ENCODE data around the gene OR5K4.
"Not testable (repeated sequence)": the region's sequence is repeated elsewhere in the genome, so short reads cannot be mapped to it uniquely, and the experiment has no call there.

OR5K4 gene

DNA sequence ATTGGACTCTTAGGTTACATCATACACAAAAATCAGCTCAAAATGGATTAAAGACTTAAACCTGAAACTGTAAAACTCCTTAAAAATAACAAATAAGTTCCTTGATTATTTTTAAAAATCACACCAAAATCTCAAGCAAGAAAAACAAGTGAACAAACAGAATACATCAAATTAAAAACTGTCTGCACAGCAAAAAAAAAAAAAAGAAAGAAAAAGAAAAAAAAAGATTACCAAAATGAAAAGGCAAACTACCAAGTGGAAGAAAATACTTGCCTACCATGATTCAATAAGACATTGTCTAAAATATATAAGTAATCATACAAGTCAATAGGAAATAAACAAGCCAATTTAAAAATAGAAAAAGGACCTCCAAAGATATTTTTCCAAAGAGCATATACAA, 17.5 kb downstream of the OR5K4 start:
- no peak for DNase-seq (ENCODE audit: low read depth in 2 of 2)

DNA sequence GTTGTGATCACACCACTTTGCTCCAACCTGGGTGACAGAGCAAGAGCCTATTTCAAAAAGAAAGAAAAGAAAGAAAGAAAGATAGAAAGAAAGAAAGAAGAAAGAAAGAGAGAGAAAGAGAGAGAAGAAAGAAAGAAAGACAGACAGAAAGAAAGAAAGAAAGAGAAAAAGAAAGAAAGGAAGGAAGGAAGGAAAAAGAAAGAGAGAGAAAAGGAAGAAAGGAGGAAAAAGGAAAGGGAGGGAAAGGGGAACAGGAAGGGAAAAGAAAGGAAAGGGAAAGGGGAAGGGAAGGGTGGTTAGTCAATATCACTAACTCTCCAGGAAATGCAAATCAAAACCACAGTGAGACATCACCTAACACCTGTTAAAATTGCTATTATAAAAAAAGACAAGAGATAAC, 18.2 kb downstream of the OR5K4 start:
- no peak for DNase-seq (ENCODE audit: low read depth in 2 of 2)

DNA sequence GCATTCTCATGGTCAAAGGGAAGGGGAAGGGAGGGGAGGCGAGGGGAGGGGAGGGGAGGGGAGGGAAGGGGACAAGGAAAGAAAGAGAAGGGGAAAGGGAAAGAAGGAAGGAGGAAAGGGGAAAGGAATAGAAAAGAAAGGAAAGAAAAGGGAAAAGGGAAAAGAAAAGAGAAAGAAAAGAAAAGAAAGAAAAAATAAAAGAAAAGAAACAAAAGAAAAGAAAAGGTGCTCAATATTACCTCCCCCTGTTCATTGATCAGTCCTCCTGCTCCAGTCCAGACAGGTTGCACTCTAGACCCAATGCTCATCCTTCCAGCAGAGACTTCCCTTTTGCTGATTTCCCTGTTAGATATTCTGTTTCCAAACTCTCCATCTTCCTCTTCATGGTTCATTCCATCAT, 18.8 kb downstream of the OR5K4 start:
- no peak for DNase-seq (ENCODE audit: low read depth in 2 of 2)

DNA sequence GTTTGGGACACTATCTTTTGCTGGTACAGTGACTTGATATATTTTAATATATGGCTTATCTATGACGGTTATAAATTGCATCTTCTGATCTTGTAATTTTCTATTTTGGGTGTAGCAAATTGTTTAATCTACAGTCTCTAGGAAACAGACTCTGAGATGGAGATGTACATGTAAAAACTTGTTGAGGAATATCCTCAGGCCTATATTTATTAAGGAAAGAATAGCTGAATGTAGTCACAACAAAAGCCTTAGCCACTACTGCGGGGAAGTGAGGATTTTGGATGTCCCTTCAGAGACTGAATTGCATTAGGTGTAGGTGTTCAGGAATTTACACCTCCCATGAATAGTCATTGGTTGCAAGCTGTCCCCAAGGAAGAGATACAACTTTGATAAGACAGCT, 23.0 kb downstream of the OR5K4 start:
- DNase-seq (ENCODE audit: low read depth in 2 of 2) = no peak

DNA sequence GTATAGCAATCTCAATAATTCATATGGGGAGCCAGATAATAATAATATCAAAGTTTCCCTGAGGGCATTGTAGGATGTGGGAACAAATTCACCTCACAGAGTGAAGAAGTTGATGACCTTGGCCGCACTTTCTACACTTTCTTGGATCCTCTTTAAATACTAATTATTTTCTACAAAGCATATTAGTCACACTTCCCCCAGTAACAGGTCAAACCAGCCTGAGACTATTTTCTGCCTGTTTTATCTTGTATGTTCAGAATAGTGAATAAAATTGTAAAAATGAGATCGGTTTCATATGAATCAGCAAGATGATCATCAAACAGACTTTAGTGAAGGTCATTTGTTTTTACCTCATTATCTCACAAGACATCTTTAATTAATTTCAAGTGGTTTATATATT, 34.5 kb downstream of the OR5K4 start:
- DNase-seq (ENCODE audit: low read depth in 2 of 2) = no peak

DNA sequence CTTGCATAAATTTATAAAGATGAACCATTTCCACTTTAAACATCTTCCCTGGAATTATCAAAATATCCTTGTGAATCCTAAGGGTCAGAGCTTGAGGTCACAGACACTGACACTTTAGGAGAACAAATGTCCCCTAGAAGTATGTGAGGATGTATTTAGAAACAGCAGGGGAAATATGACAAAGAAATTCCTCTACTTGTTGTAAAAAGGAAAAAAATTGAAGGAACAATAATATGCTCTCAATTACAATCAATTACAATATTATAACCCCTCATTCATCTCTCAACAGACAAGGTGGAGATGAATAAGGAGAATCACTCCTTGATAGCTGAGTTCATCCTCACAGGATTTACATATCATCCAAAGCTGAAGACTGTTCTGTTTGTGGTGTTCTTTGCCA, 36.7 kb downstream of the OR5K4 start, which contains the start of gene OR5K3:
TSS of gene OR5K3 (plus strand) at position 301 of the 400 bp plus-strand sequence. CDS start at position 301, 0 bp downstream.
- DNase-seq (ENCODE audit: low read depth in 2 of 2) = no peak

DNA sequence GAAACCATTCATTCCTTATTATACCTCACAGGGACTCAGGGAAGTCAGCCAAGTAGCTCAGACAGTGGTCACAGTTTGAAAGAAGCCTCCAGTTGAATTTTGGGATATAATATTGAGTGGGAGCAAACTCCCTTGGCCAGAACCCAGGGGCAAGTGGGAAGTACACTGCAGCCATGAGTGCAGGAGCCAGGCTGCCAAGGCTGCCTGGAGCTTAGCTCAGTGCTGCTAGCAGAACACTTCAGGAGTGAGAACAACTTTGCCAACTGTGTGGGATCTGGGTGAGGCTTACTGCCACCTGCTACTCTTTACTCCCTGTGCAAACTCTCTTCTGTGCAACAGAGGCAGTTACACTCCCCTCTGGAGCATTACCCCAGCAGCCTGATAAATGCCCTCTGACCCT, 41.4 kb downstream of the OR5K4 start:
- DNase-seq (ENCODE audit: low read depth in 2 of 2) = no peak

DNA sequence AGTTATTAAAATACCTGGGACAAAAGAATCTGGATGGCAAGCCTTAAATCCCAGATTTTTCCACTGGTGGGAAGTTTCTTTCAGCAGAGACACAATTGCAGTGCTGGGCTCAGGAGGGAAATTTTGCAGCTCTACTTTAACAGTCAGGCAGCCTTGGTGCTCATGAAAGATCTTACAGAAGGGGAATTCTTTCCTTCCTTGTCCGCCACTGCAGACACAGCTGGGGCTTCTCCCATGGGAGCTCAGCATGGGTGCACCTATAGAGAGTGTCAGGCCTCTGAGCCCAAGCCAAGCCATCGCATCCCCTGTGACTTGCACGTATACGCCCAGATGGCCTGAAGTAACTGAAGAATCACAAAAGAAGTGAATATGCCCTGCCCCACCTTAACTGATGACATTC, 42.8 kb downstream of the OR5K4 start:
- not testable (repeated sequence) for DNase-seq (ENCODE audit: low read depth in 2 of 2)

DNA sequence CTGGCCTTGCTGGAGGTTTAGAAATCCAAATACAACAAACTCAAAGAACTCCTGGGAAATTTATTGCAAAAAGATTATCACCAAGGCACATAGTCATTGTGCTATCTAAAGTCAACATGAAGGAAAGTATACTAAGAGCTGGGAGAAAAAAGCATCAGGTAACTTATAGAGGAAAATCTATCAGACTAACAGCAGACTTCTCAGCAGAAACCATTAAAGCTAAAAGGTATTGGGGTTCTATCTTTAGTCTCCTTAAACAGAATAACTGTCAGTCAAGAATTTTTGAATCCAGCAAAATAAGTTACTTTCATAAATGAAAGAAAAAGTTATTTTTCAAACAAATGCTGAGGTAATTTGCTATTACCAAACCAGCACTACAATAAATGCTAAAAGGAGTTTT, 44.9 kb downstream of the OR5K4 start:
- DNase-seq (ENCODE audit: low read depth in 2 of 2) = no peak

DNA sequence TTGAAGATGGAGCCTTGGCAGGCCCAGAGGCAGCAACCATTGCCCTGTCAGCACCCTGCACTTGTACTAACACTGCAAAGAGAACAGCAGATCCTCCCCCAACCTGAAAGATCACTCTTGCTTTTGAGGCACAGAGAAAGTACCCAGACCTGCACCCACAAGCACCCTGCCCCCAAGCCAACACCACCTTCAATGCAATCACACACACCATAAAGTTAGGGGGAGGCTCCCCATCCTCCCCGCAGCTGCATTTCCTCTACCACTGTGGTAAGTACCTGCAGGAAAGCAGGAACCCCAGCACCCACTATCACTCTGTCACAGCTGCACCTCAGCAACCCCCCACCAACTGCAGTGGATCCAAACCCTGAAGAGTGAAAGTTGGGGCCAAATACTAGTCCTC, 48.9 kb downstream of the OR5K4 start:
- DNase-seq (ENCODE audit: low read depth in 2 of 2) = no peak

DNA sequence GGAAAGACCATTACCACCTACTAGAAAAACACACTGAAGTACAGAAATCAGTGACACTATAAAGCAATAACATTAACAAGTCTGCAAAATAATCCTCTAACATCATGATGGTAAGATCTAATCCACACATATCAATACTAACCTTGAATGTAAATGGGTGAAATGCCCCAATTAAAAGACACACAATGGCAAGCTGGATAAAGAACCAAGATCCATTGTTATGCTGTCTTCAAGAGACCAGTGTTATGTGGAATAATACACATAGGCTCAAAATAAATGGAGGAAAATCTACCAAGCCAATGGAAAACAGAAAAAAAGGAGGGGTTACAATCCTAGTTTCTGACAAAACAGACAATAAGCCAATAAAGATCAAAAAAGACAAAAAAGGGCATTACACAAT, 50.4 kb downstream of the OR5K4 start:
- no peak for DNase-seq (ENCODE audit: low read depth in 2 of 2)
